Esophagus muscularis mucosa (tissue), 4 donors: ENCODE results near the gene PDE6C. TPM values are rescaled to one million over a fixed set of nuclear protein-coding genes. Genes with fewer than 3 reads are reported as not detected.

Source experiments
- DNase-seq: peaks from one replicate; pipeline ENCODE4 v3.0.0-alpha.2; 2017; ENCODE audit errors: extremely low spot score
- H3K27ac ChIP-seq, 4 donors: fragments of 200-600 bp; sonication (generic); replicated peaks in 1 of 4; 1 replicate in 3 of 4; 2 replicates in 1 of 4; pipeline ENCODE4 v1.5.1; 2016 to 2019; ENCODE audit warnings: mild to moderate bottlenecking in 1 of 4
- H3K27me3 ChIP-seq, 4 donors: fragments of 200-600 bp; sonication (generic); one replicate each; pipeline versions ENCODE4 v1.5.1 to v1.6.0; 2016 to 2019
- H3K36me3 ChIP-seq, 4 donors: fragments of 200-600 bp; sonication (generic); one replicate each; pipeline ENCODE4 v1.5.1; 2016 to 2019
- H3K4me1 ChIP-seq, 4 donors: fragments of 200-600 bp; sonication (generic); one replicate each; pipeline ENCODE4 v1.5.1; 2016 to 2019
- H3K4me3 ChIP-seq, 4 donors: fragments of 200-600 bp; sonication (generic); 1 replicate in 2 of 4; 2 replicates in 2 of 4; pipeline ENCODE4 v1.5.1; 2016 to 2019; ENCODE audit warnings: mild to moderate bottlenecking in 4 of 4, moderate library complexity in 1 of 4
- H3K9me3 ChIP-seq, 4 donors: fragments of 200-600 bp; sonication (generic); 1 replicate in 3 of 4; 2 replicates in 1 of 4; pipeline ENCODE4 v1.5.1; 2016 to 2019
- CTCF ChIP-seq, 3 experiments: fragments of 200-600 bp in 2 of 3; fragments of 450-650 bp in 1 of 3; sonication (generic) in 2 of 3; IDR thresholded peaks; one replicate each; pipeline ENCODE4 v1.5.1; 2017 to 2019; ENCODE audit warnings: antibody characterized with exemption in 3 of 3, mild to moderate bottlenecking in 2 of 3, moderate library complexity in 1 of 3
- EP300 ChIP-seq: sonication (generic); formaldehyde crosslinking; IDR thresholded peaks from one replicate; pipeline ENCODE4 v1.6.1; 2017; ENCODE audit warnings: antibody characterized with exemption
- POLR2A ChIP-seq: fragments of 450-650 bp; IDR thresholded peaks from one replicate; pipeline ENCODE4 v1.6.1; 2017; ENCODE audit warnings: antibody characterized with exemption, moderate library complexity, mild to moderate bottlenecking, low read depth
- POLR2AphosphoS5 ChIP-seq, 2 donors: sonication (generic); formaldehyde crosslinking; IDR thresholded peaks; one replicate each; pipeline ENCODE4 v1.6.1; 2017; ENCODE audit warnings: antibody characterized with exemption in 2 of 2
- WGBS: methylation state at CpG from one replicate; pipeline ENCODE4 v1.1.5; 2018; 5-methylcytosine and 5-hydroxymethylcytosine counted together
- intact Hi-C: fragments of 100-400 bp; cut with DNase I; formaldehyde crosslinking; loops from one replicate; pipeline ENCODE4 v1.15.1; 2023
- total RNA-seq, 4 donors: library from RNA; depleted of rRNA; stranded (reverse); fragments of >200 nt; gene quantifications; one replicate each; pipeline versions ENCODE4 v1.1.0 to v1.2.1, GENCODE V29; 2016

Gene PDE6C
- total RNA-seq, 4 donors from 2014 or later, result not detected

GRCh38 chr10:93593749-93594148 is 18.6 kb upstream of the PDE6C start:
- no peaks in the 10 kb centered on the region for H3K36me3 ChIP-seq
- WGBS, result 89% methylated on average over 12 of the region's 18 CpGs
- TF ChIP-seq POLR2AphosphoS5 (IDR thresholded peaks at IDR 0.05) (no peak), POLR2A (no peak), EP300 (no peak), CTCF (IDR thresholded peaks at IDR 0.05) (no peak)

GRCh38 chr10:93594518-93594917 is 17.8 kb upstream of the PDE6C start:
- intact Hi-C loops, result no loop called here
- Histone ChIP-seq H3K9me3 (no peaks in the 10 kb centered on the region), H3K36me3 (no peaks in the 10 kb centered on the region), H3K27me3 (peaks cover 0 to 7% (median 0%) of the 10 kb centered on the region in 4 donors), H3K4me1 (no peaks in the 10 kb centered on the region), H3K4me3 (no peak overlapping the region), H3K27ac (no peak overlapping the region)
- no peak for TF ChIP-seq EP300
- no peak for DNase-seq
- WGBS, result 83% methylated on average over 7 of the region's 7 CpGs

More at GRCh38 chr10:93593749-93594148, 18.6 kb upstream of the PDE6C start:
- Histone ChIP-seq H3K27me3 (peaks cover 0 to under 1% (median 0%) of the 10 kb centered on the region in 4 donors), H3K9me3 (no peaks in the 10 kb centered on the region), H3K27ac (no peak overlapping the region), H3K4me3 (no peak overlapping the region), H3K4me1 (no peaks in the 10 kb centered on the region)
- DNase-seq, result no peak
- intact Hi-C loops, result no loop called here

GRCh38 chr10:93595378-93596161 is 16.8 kb upstream of the PDE6C start:
- peaks cover 0 to 17% (median under 1%) of the 10 kb centered on the region in 4 donors for H3K27me3 ChIP-seq
- no peak for DNase-seq
- WGBS, result 86% methylated on average over 5 of the region's 5 CpGs
- H3K27ac ChIP-seq, result no peak overlapping the region
- H3K4me3 ChIP-seq, result no peak overlapping the region
- no peaks in the 10 kb centered on the region for H3K9me3 ChIP-seq
- peaks cover 0 to 3% (median 3%) of the 10 kb centered on the region in 4 donors for H3K4me1 ChIP-seq
- TF ChIP-seq EP300 (no peak), CTCF (IDR thresholded peaks at IDR 0.05) (no peak), POLR2A (no peak)
- intact Hi-C loops, result no loop called here
- H3K36me3 ChIP-seq, result no peaks in the 10 kb centered on the region

GRCh38 chr10:93596539-93596938 is 15.8 kb upstream of the PDE6C start:
- no peaks in the 10 kb centered on the region for H3K9me3 ChIP-seq
- H3K27me3 ChIP-seq, result peaks cover 0 to 27% (median 10%) of the 10 kb centered on the region in 4 donors
- intact Hi-C loops, result no loop called here
- H3K4me3 ChIP-seq, result no peak overlapping the region
- WGBS, result no CpG with 5 or more reads among the region's 4 CpGs
- DNase-seq, result no peak
- H3K27ac ChIP-seq, result no peak overlapping the region
- peaks cover 6 to 13% (median 12%) of the 10 kb centered on the region in 4 donors for H3K4me1 ChIP-seq
- H3K36me3 ChIP-seq, result no peaks in the 10 kb centered on the region
- no peak for TF ChIP-seq POLR2A
- TF ChIP-seq CTCF (IDR thresholded peaks at IDR 0.05), result no peak
- TF ChIP-seq EP300, result no peak
- no peak for TF ChIP-seq POLR2AphosphoS5 (IDR thresholded peaks at IDR 0.05)

- intact Hi-C loops, result no loop called here
- no peak for TF ChIP-seq POLR2A
- TF ChIP-seq CTCF (IDR thresholded peaks at IDR 0.05), result no peak
- no peak for TF ChIP-seq POLR2AphosphoS5 (IDR thresholded peaks at IDR 0.05)
- no peak for TF ChIP-seq EP300
- Histone ChIP-seq H3K27me3 (peaks cover 0 to 33% (median 15%) of the 10 kb centered on the region in 4 donors), H3K9me3 (no peaks in the 10 kb centered on the region), H3K4me3 (no peak overlapping the region), H3K27ac (no peak overlapping the region), H3K4me1 (peaks cover 7 to 19% (median 16%) of the 10 kb centered on the region in 4 donors), H3K36me3 (no peaks in the 10 kb centered on the region)
- no peak for DNase-seq
- WGBS, result 69% methylated on average over 1 of the region's 1 CpG
These were observed 15.2 kb upstream of the PDE6C start for GRCh38 chr10:93597075-93597599.
